Activated T-cell treated with anti-CD3 and anti-CD28 coated beads, Interleukin-2, amount 50 U/mL, for 72 hours (primary cell): ENCODE measurements around the gene IGSF5. TPM values are rescaled to one million over a fixed set of nuclear protein-coding genes. Genes with fewer than 3 reads are reported as not detected.

Source experiments
- ATAC-seq, 2 donors: fragments of 150-1000 bp; cut with Tn5 transposase; replicated peaks in 1 of 2; 2 replicates each; pipeline ENCODE4 v1.10.0; 2021; ENCODE audit warnings: moderate library complexity in 2 of 2, mild to moderate bottlenecking in 1 of 2
- DNase-seq, 2 donors: peaks; one replicate each; pipeline ENCODE4 v3.0.0; 2021 to 2022; ENCODE audit warnings: mixed read lengths in 1 of 2
- H3K27ac Mint-ChIP-seq: one replicate; pipeline ENCODE4 v1.8.0; 2022; ENCODE audit warnings: mild to moderate bottlenecking, moderate library complexity, mixed read lengths
- H3K27me3 Mint-ChIP-seq: one replicate; pipeline ENCODE4 v1.8.0; 2022; ENCODE audit warnings: low read depth, mixed read lengths
- H3K36me3 Mint-ChIP-seq, 2 donors: one replicate each; pipeline ENCODE4 v1.8.0; 2022; ENCODE audit warnings: mixed read lengths in 2 of 2, mild to moderate bottlenecking in 1 of 2; ENCODE audit not compliant: insufficient read depth in 2 of 2
- H3K4me1 Mint-ChIP-seq: one replicate; pipeline ENCODE4 v1.8.0; 2022; ENCODE audit warnings: low read depth, mixed read lengths
- H3K4me3 Mint-ChIP-seq, 2 donors: one replicate each; pipeline ENCODE4 v1.8.0; 2022; ENCODE audit warnings: mild to moderate bottlenecking in 2 of 2, mixed read lengths in 2 of 2, moderate library complexity in 2 of 2
- H3K9me3 Mint-ChIP-seq, 2 donors: one replicate each; pipeline ENCODE4 v1.8.0; 2022; ENCODE audit warnings: mixed read lengths in 2 of 2
- total RNA-seq, 2 donors: library from RNA; stranded (reverse); gene quantifications; one replicate each; pipeline ENCODE4 v1.2.3, GENCODE V29; 2022

The IGSF5 gene
- total RNA-seq, 2 donors from 2014 or later: not detected

GRCh38 chr21:39845571-39846130 lies 100.7 kb downstream of the IGSF5 start:
- Mint-ChIP-seq H3K4me1 (no peaks in the 10 kb centered on the region), H3K27ac (no peak overlapping the region), H3K36me3 (peaks cover 0 to 2% of the 10 kb centered on the region in 2 donors), H3K4me3 (no peak overlapping the region), H3K27me3 (no peaks in the 10 kb centered on the region), H3K9me3 (peaks cover 0 to 3% of the 10 kb centered on the region in 2 donors)
- no peak for DNase-seq
- ATAC-seq: no peak

GRCh38 chr21:39847877-39848276 lies 102.9 kb downstream of the IGSF5 start:
- Mint-ChIP-seq H3K27ac (no peak overlapping the region), H3K4me3 (no peak overlapping the region), H3K36me3 (peaks cover 0 to 2% of the 10 kb centered on the region in 2 donors), H3K27me3 (no peaks in the 10 kb centered on the region), H3K4me1 (no peaks in the 10 kb centered on the region), H3K9me3 (no peaks in the 10 kb centered on the region)
- DNase-seq: no peak
- no peak for ATAC-seq

GRCh38 chr21:39849014-39849655 lies 104.2 kb downstream of the IGSF5 start:
- Mint-ChIP-seq H3K36me3 (peaks cover 0 to under 1% of the 10 kb centered on the region in 2 donors), H3K27ac (no peak overlapping the region), H3K27me3 (no peaks in the 10 kb centered on the region), H3K4me3 (no peak overlapping the region), H3K4me1 (no peaks in the 10 kb centered on the region), H3K9me3 (peaks cover 0 to 3% of the 10 kb centered on the region in 2 donors)
- ATAC-seq: no peak
- no peak for DNase-seq

- Mint-ChIP-seq H3K27me3 (no peaks in the 10 kb centered on the region), H3K4me1 (no peaks in the 10 kb centered on the region), H3K4me3 (no peak overlapping the region), H3K27ac (no peak overlapping the region), H3K36me3 (peaks cover 0 to 1% of the 10 kb centered on the region in 2 donors), H3K9me3 (peaks cover 0 to 3% of the 10 kb centered on the region in 2 donors)
- DNase-seq (no peak), ATAC-seq (no peak)
Observed at GRCh38 chr21:39850333-39850732, 105.3 kb downstream of the IGSF5 start.

GRCh38 chr21:39851002-39851618 lies 106.1 kb downstream of the IGSF5 start:
- peaks cover 0 to 1% of the 10 kb centered on the region in 2 donors for H3K36me3 Mint-ChIP-seq
- no peak overlapping the region for H3K4me3 Mint-ChIP-seq
- ATAC-seq (no peak), DNase-seq (no peak)
- peaks cover 0 to 3% of the 10 kb centered on the region in 2 donors for H3K9me3 Mint-ChIP-seq
- H3K27ac Mint-ChIP-seq: no peak overlapping the region
- H3K4me1 Mint-ChIP-seq: no peaks in the 10 kb centered on the region
- H3K27me3 Mint-ChIP-seq: no peaks in the 10 kb centered on the region

Other genes starting within 250 kb of the IGSF5 start
- not detected for gene B3GALT5, start 132.2 kb upstream of the IGSF5 start, total RNA-seq
- gene PCP4, start 122.3 kb downstream of the IGSF5 start, total RNA-seq: not detected